GM19468 (cell line): ENCODE data around the gene ANXA3.
A peak's percentile ranks its signal among the peaks of the same experiment; 100 is the strongest.
"Not testable (repeated sequence)": the region's sequence is repeated elsewhere in the genome, so short reads cannot be mapped to it uniquely, and the experiment has no call there.

ENCODE experiments used
- ATAC-seq: cut with Tn5 transposase; IDR thresholded peaks from one replicate; pipeline ENCODE4 v1.9.1; 2021; ENCODE audit warnings: mild to moderate bottlenecking, moderate library complexity, moderate number of reproducible peaks; ENCODE audit not compliant: unreplicated experiment; ENCODE audit errors: extremely low read depth

Gene ANXA3

DNA sequence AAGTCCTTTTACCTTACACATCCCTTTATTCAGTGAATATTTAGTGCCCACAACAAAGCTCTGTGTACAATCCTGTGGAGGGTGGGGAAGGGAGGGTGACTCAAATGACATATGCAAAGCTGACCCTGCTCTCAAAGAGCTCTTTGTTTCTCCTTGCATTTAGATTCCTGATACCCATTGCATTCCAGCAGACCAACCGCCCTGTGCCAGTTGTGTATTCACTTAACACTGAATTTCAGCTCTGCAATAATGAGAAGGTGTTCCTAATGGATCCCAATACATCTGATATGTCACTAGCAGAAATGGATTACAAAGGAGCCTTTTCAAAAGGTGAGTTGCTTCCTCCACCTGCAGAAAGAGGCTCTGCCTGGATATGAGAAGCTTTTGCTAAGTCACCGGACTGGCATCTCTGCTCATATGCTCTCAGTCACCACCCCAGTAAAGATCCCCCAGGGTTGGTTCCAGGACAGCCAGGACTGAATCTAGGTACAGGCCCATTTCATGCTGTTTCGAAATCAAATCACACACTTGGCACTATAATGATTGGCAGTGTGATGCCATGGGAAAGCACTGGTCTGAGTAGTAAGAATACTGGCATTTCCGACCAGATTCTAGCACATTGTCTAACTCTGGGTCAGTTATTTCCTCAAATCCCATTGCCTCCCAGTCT lies 17.1 kb upstream of the ANXA3 start:
- ATAC-seq: no peak

DNA sequence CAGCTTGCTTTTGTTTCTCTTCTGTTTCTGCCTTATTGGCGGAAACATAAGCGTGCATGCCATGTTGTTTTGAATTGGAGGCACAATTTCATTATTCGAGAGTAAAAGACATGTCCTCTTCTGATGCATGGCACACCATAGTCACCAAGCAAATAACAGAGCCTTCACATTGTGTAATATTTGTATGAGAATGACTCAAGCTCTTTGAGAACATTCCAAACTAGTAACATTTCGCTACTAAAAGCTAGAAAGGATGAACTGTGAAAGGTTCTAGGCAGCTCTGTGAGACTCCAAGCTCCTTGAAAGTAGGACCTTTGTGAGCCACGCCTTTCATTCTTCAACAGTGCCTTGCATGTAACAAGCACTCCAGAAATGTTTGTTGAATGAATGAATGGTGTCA lies 9.2 kb upstream of the ANXA3 start:
- no peak for ATAC-seq

DNA sequence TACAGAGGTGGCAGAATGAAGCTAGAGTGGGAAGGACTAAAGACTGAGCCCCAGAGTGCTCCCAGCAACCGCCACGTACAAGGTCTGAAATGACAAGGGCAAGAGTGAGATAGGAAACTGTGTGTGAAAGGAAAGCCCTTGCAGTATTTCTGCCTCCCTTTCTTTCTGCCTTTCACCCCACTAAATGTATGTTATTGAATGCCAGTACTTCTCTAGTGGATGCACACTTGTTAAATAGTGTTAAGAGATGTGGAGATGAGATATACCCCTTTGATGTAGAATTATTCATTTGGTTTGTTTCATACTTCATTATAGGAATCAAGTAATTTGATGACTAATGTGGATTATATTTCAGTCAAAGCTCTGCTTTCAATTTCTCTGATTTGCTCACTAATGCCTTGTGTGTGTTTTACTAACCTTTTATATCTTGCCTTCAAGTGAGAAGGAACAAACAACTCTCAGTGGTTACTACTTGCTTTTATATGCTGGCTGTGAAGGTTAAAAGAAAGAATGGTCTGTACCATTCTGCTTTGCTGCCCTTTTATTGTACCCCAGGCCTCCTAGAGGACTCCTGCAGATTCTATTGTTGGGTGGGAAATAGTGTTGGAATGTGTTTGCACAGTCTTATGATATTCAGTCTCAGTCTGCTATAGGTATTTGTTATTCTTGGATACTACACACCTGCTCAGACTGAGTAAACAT lies 8.0 kb upstream of the ANXA3 start:
- no peak for ATAC-seq

DNA sequence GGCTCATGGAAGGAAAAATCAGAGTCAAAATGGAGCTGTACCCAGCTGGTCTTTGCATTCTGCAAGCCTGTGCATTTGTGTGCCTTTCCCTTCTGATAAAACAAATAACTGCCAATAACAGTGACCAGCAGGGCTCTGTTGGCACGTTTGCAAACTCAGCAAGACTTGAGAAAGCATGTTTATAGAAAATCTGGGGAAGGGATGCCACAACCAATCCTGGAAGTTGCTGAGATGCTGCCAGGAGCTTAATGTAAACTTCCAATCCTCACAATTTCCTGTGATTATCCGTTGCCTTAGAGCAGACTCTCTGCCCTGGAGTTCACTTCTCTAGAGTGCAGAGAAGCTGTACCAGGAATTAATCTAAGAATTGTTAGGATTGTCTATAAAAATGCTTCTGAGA lies 6.9 kb upstream of the ANXA3 start:
- ATAC-seq: no peak

DNA sequence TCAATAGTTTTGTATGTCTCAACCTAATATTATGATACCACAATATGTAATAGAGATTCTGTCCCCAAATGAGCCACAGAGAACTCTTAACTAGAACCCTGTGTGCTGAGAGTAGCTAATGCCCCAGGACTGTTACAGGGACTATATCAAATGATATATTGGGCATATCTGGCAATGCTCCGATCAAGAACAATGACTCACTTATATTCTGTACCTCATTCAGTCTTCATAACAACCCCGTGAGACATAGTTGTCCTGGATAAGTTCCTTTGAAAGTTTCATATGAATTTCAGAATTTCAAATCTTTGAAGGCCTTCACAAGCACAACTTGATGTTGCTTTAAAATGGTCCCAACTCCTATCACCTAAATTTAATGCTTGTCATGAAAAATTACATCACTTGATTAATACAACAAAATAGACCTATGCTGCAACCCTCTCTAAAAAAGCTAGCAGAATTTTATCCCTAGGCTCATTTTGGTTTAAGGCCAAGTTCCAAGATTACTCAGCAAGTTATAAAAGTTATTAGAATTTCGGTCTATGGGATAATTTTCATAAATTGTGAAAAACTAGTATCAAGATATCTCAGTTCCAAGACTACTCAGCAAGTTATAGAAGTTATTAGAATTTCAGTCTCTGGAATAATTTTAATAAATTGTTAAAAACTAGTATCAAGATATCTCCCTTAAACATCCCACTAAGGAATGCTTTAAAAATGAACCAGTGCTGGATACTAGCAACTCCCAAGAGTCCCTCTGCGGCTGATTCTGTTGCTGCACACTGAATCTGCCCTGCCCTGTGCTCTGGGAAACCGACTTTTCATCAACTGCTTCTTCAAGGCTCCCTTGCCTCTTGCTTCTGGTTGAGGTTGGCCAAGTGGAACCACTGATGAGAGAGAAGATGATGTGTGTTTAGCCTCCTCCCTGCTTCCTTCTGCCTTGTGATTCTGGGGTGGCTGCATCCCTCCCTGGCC lies 6.0 kb upstream of the ANXA3 start:
- ATAC-seq: no peak

DNA sequence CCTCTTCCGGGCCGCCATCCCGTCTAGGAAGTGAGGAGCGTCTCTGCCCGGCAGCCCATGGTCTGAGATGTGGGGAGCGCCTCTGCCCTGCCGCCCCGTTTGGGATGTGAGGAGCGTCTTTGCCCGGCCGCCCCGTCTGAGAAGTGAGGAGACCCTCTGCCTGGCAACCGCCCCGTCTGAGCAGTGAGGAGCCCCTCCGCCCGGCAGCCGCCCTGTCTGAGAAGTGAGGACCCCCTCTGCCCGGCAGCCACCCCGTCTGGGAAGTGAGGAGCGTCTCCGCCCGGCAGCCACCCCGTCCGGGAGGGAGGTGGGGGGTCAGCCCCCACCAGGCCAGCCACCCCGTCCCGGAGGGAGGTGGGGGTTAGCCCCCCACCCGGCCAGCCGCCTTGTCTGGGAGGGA lies 3.7 kb upstream of the ANXA3 start:
- not testable (repeated sequence) for ATAC-seq

DNA sequence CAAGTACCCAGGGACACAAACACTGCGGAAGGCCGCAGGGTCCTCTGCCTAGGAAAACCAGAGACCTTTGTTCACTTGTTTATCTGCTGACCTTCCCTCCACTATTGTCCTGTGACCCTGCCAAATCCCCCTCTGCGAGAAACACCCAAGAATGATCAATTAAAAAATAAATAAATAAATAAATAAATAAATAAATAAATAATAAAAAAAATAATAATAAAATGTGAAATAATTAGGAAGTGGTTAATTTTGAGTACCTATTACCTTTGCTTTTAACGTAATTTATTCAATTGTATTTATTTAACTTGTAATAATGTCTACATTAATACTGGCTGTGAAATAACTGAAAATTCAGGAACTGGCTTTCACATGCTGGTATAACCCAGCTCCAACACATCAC lies 2.7 kb upstream of the ANXA3 start:
- ATAC-seq: not testable (repeated sequence)

DNA sequence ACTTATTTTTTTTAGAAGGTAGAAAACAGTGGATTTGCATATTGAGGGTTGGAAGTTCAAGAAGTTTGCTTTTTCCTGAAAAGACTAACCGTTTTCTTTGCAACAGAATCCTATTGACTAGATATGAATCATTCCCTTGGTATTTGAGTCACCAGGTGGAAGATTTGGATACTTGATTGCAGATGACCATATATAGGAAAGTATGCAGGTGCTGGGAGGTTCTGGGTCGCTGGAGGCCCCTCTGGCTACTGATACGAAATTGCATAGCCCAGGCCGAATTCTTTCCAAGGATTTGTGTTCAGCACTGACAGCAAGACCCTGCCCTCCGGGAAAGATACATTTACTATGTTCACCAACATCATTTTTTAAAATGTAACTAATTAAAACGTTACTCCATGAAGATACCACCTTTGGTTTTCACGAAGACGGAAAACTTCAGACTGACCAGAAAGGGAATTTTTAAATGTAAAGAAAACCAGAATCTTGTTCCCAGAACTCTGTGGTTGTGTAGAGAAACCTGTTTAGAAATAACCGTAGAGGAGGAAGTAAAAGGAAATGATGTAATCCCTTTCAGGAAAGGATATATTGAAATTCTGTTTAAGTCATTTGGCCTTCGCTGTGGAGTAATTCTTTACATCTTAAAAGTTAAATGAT lies 946 bp downstream of the ANXA3 start:
- ATAC-seq: no peak

DNA sequence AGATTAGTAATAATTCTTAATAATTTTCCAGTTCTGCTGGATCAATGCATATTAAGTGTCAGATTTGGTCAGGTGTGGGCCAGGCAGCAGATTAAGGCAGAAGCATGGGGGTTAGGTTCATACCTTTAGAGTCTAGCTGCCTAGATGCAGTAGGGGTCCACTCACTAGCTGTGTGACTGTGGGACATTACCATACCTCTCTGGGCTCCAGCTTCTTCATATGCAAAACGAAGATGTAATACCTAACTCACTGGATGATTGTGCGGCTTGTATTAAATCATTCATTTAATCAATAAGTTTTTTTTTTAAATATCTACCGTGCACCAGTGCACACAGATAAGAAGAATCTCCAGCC lies 1.4 kb downstream of the ANXA3 start:
- no peak for ATAC-seq

DNA sequence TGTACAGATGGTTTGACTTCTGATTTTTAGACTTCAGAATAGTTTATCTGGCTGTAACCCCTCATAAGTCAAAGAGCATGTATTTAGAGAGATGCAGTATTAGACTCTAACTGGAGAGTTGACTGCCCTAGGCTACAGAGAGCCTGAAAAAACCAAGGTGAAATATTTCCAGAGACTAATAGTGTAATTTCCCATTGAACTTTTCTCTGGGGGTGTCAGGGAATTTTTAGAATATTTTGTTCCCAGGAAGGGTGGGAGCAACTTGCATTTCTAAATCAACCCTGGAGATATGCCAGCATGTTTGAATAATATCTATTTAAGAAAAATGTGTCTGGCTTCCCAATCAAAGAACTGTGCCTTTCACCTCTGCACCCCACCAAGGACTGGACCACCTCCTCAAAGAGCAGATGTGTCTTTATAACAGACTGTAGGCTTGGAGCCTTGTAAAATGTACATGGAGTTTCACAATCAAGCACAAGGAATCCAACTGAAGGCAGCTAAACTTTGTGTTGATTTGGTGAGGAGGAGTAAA lies 2.0 kb downstream of the ANXA3 start:
- no peak for ATAC-seq

DNA sequence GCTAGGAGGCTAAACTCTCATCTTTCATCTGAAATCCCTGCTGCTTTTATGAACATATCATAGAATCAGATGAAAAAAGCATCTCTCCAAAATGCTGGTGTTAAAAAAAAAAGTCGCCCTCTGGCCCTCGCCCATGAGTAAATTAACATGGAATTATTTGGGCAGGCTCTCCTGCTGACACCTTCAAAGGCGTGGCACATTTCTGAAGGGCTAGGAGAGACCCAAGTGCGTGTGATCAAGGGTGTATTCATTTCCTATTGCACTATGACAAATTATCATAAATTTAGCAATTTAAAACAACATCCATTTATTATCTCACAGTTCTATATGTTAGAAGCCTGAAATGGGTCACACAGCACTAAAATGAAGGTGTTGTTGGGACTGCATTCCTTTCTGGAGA lies 5.1 kb downstream of the ANXA3 start:
- ATAC-seq: no peak

DNA sequence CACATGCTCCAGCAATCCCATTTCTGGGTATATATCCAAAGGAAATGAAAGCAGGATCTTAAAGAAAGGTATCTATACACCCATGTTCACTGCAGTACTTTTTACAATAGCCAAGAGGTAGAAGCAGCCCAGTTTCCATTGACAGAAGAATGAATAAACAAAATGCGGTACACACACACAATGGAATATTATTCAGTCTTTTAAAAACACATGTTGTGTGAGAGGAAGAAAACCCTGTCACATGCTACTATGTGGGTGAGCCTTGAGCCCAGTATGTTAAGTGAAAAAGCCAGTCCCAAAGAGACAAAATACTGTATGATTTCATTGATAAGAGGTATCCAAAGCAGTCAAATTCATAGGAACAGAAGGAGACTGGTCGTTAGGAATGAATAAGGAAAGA lies 6.3 kb downstream of the ANXA3 start:
- no peak for ATAC-seq

DNA sequence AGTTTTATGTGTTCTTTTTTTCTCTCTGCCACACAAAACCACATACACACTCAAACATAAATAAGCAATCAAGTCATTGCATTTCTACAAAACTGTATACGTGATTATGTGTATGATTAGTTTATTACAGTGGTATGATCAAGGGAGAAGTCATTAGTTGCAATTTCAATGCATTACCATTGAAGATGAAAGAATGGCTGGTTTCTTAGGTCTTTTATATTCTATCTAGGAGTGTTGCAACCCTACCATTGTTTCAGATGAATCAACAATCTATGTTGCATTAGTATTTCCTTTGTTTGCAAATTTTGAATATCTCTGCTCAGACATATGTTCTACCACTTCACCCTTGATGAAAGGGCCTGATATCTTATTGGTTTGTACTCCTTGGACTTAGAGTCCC lies 6.8 kb downstream of the ANXA3 start:
- no peak for ATAC-seq

DNA sequence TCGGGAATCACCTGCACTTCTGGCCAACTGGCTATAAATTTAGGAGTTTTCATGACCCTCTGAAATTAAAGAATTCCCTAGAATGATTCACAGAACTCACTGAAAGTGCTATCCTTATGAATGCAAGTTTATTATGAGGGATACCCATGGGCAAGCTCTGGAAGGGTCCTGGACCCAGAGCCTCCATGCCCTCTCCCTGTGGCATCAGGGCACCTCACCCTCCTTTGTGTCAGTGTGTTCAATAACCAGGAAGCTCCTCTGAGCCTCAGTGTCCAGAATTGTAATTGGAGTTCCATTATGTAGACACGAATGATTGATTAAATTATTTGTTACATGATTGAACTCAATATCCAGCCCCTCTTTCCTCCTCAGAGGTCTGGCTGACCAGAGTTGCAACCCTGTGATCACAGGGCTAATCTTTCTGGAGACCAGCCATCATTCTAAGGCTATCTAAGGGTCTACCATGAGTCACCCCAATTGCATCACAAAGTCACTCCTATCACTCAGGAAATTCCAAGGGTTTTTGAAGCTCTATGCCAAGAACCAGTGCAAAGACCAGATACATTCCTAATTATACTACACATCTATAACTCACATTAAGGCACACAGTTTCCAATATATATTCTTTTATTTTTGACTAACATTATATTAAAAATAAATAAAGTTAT lies 8.9 kb downstream of the ANXA3 start:
- ATAC-seq: no peak

DNA sequence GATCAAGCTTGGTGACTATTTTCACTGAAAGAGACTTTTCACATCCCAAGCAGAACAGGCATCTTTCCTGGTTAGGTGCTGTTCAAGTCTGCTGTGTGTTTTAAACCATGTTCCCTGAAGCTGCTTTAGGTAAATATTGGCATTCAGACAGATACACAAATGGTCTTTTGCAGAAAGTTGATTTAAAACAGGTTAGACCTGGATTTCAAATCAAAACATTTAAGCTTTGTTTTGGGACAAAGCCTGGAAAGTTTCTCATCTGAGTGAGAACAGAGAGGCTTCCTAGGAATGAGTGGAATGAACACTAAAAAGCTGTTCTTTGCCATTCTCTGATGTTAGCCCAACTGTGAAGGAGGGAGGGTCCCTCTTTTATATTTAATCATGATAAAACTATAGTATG lies 10.1 kb downstream of the ANXA3 start:
- no peak for ATAC-seq

DNA sequence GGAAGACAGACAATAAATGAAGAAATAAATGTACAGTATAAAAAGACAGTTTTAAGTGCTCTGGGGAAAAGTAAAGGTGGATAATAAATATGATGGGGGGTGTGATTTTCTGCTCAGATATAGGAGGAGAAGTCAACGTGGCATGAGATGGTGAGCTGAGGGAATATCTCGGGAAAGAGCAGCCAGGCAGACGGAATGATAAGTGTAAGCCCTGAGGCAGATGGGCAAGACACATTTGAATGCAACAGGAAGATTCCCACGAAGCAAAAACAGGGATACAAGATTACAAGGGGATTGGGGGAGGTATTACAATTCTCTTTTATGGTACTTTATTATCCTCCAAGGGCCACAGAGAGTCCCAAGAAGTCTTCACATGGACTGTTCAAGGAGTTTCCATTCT lies 11.1 kb downstream of the ANXA3 start:
- no peak for ATAC-seq

DNA sequence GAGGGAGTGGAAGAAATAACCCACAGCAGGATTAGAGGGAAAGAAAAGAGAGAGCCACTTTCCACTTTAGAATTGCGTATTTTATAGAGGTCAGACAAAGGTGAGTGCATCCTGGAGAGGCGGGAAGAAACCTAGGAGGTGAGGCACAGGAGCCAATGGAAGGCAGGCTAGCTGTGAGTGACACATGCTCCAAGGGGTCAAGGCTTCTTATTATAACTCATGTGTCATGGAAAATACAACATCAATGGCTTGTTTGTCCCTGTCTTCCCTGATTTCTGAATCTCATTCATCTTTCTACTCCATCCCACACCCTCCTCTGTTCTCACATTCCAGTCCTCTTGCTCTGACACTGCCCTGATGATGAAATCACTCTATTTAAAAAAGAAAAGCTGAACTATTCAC lies 14.4 kb downstream of the ANXA3 start:
- ATAC-seq: no peak

DNA sequence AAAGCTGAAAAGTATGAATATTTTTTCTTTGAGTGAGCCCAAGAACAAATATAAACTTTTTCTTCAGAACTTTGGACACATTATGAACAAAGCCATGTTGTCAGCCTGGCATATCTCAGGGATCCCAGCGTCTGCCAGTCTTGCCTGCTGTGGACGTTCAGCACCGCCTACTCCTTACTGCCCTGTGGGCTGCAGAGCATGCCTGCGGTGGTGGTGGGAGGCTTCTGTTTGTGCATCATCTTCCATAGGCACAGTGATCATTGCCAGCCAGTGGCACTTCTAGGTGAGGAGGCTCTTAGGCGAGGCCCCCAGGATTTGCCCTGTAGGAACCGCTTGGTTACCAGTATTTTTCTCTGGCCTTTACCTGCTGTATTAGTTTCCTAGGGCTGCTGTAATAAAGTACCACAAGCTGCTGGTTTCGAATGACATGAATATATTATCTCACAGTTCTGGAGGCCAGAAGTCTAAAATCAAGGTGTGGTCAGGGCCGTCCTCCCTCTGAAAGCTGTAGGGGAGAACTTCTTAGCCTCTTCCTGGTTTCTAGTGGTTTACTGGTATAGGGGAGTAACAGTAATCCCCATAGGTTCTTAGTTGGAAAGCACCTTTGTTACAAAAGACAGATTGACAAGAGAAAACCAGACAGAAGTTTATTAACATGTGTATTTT lies 15.4 kb downstream of the ANXA3 start:
- ATAC-seq: peak; percentile 44

DNA sequence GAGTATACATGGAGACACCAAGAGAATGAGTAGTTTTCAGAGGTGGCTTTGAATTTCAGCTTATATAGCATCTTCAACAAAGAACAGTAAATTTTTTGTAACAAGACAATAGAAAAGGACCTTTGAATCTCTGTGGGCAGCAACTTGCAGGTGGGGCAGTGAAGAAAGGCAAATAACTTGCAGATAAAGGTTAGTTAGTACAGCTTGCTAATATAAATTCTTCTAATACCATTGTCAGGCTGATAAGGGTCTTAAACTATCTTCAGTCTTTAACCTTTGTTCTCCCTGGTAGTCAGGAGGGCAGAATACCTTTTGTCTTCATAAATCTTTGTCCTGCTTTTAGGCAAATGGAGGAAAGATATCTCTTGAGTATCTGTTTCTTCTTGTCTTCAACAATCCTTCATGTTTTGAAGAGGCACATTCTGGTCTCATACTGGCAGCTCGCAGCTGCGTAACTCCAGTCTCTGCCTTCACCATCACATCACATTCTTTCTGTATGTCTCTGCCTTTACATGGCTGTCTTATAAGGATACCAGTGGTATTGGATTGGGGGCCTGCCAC lies 16.0 kb downstream of the ANXA3 start:
- ATAC-seq: no peak
